ENCODE data around the gene WNT16.
"Not testable (repeated sequence)": the region's sequence is repeated elsewhere in the genome, so short reads cannot be mapped to it uniquely, and the experiment has no call there.

WNT16 gene, protein sequence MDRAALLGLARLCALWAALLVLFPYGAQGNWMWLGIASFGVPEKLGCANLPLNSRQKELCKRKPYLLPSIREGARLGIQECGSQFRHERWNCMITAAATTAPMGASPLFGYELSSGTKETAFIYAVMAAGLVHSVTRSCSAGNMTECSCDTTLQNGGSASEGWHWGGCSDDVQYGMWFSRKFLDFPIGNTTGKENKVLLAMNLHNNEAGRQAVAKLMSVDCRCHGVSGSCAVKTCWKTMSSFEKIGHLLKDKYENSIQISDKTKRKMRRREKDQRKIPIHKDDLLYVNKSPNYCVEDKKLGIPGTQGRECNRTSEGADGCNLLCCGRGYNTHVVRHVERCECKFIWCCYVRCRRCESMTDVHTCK

DNA sequence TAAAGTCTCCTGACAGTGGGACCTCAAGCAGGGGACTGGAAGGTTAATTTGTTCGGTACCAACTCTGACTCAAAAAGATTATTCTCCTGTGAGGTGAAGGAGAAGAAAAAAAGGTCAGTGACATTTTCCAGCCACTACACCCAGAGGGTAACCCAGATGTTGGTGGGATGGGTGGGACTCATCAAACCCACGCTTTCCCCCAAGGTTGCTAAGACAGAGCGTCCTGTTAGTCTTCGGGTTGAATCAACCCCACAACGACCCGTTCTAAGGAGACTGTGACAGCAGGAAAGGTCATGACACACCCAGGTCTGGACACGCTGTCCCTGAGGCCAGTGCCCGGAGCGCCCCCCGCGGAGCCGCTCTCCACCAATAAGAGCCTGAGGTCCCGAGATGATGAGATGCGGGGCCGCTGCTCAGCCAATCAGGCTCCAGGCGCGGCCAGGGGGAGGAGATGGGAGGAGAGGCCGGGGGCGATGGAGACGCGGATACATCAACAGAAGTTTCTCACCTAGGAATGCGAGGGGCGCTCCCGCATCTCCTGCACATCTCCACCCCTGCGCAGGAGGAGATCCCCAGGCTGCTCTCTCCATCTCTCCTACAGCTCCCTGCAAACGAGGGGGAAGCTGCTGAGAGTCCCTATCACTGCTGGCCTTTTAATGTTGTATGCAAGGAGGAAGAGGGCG lies at the start of gene WNT16:
Gene WNT16, plus strand, starts transcription at position 493 of the 683 bp plus-strand sequence. CDS start 293 bp downstream, outside the sequence.
- Histone ChIP-seq H3K9me3 (ENCODE audit: control insufficient read depth, insufficient read depth, low read length) (no peaks in the 10 kb centered on the region), H3K9ac (ENCODE audit: low read depth, low read length) (peak within 1 kb of the TSS; percentile 70; the same call in 1 of the 2 replicates), H3K4me1 (ENCODE audit: insufficient read depth, low read length) (peaks cover 7% of the 10 kb centered on the region; the same call in 1 of the 2 replicates), H3K36me3 (ENCODE audit: insufficient read depth, low read length) (no peaks in the 10 kb centered on the region)

DNA sequence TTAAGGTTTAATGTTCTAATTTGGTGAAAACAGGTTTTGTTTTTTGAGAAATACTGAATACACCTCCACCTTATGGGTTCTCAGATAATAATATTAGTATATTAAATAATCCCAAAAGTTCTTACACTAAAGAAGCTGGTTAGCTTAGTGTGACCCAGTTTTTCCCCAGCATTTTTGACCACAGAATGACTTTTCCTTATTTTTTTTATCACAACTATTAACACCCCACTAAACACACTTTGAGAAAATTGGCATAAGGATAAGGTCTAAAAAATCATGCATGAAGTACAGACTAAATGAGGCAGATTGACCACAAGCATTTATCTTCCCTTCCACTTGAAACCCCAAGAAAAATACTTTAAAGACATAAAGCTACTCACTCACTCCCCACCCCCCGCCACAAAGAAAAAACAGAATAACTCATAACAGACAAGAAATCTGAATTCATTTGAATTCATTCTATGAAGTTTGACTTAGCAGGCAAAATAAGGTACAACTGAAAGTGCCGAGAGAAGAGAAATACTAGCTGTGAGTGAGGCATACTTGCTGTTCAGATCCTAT lies 49.7 kb upstream of the WNT16 start:
- no peaks in the 10 kb centered on the region; the same call in none of the 2 replicates for H3K9me3 ChIP-seq (ENCODE audit: control insufficient read depth, insufficient read depth, low read length)
- H3K9ac ChIP-seq (ENCODE audit: low read depth, low read length) = peak overlapping the region; percentile 18; the same call in 1 of the 2 replicates
- H3K36me3 ChIP-seq (ENCODE audit: insufficient read depth, low read length) = no peaks in the 10 kb centered on the region
- H3K4me1 ChIP-seq (ENCODE audit: insufficient read depth, low read length) = peaks cover 21% of the 10 kb centered on the region; the same call in 1 of the 2 replicates

DNA sequence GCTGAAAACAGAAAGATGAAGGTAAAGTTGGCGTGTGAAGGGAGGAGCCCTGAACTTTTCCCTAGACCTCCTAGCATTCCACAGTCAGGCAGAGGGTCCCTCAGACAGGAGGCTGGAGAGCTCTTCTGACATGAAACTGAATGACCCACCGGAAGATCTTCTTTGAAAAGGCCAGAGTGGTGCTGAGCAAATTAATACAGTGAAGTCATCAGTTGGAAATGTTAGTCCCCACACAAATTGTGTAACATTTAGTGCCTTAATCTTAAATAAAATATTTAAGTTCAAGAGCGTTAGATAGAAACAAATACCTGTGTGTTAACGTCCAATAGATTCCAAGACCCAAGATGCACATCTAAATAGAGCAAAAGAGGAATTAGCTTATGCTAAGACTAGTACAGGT lies 49.0 kb upstream of the WNT16 start:
- Histone ChIP-seq H3K36me3 (ENCODE audit: insufficient read depth, low read length) (no peaks in the 10 kb centered on the region), H3K4me1 (ENCODE audit: insufficient read depth, low read length) (peaks cover 21% of the 10 kb centered on the region; the same call in 1 of the 2 replicates), H3K9ac (ENCODE audit: low read depth, low read length) (no peak overlapping the region), H3K9me3 (ENCODE audit: control insufficient read depth, insufficient read depth, low read length) (peaks cover 4% of the 10 kb centered on the region)

DNA sequence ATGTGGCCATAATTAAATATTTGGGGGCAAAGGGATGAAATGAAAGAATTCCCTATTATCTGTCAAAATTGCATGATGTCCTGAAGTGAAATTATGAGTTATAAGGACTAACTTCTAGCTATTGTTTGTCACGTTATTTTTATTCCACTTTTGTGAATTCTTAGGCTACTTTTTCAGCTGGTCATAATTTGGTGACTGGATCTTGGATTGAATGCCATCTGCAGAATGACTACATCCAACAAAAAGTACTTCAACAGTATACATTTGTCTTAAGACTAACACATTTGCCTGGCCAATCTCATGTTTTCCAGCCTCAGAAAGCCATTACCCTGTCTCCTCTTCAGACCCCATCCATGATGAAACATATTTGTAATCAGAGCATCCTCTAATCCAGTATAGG lies 48.1 kb upstream of the WNT16 start:
- Histone ChIP-seq H3K9me3 (ENCODE audit: control insufficient read depth, insufficient read depth, low read length) (peaks cover 9% of the 10 kb centered on the region), H3K9ac (ENCODE audit: low read depth, low read length) (no peak overlapping the region), H3K36me3 (ENCODE audit: insufficient read depth, low read length) (no peaks in the 10 kb centered on the region), H3K4me1 (ENCODE audit: insufficient read depth, low read length) (peaks cover 21% of the 10 kb centered on the region; the same call in 1 of the 2 replicates)

DNA sequence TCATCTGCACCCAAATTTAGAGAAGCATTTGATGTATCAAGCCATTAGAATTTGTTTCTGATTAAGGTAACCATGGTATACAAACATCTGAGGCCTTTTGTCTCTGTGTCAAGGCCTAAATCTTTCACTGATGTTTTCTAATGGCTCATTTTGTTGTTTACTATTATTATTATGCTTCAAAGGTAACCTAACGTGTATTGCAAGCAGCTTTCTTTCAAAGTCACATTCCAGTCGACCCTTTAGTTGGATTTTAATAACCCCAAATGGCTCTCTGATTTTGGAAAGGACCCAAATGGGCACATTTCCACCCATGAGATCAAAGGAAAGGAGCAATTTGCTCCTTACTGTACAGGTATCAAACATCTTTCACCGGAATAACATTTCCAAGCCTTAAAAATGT lies 46.7 kb upstream of the WNT16 start:
- no peaks in the 10 kb centered on the region for H3K36me3 ChIP-seq (ENCODE audit: insufficient read depth, low read length)
- no peak overlapping the region for H3K9ac ChIP-seq (ENCODE audit: low read depth, low read length)
- peaks cover 12% of the 10 kb centered on the region for H3K9me3 ChIP-seq (ENCODE audit: control insufficient read depth, insufficient read depth, low read length)
- peaks cover 21% of the 10 kb centered on the region; the same call in 1 of the 2 replicates for H3K4me1 ChIP-seq (ENCODE audit: insufficient read depth, low read length)

DNA sequence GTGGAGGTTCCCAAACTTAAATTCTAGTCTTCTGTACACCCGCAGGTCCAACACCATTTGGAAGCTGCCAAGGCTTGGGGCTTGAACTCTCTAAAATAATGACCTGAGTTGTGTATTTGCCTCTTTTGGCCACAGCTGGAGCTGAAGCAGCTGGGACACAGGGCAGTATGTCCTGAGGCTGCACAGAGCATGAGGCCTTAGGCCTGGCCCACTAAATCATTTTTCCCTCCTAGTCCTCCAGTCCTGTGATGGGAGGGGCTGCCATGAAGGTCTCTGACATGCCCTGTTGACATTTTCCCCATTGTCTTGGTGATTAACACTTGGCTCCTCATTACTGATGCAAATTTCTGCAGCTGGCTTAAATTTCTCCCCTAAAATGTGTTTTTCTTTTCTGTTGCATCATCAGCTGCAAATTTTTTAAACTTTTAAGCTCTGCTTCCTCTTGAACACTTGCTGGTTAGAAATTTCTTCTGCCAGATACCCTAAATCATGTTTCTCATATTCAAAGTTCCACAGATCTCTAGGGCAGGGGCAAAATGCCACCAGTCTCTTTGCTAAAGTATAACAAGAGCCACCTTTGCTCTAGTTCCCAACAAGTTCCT lies 43.6 kb upstream of the WNT16 start:
- no peak overlapping the region for H3K9ac ChIP-seq (ENCODE audit: low read depth, low read length)
- no peaks in the 10 kb centered on the region for H3K4me1 ChIP-seq (ENCODE audit: insufficient read depth, low read length)
- H3K9me3 ChIP-seq (ENCODE audit: control insufficient read depth, insufficient read depth, low read length) = peaks cover 15% of the 10 kb centered on the region
- no peaks in the 10 kb centered on the region for H3K36me3 ChIP-seq (ENCODE audit: insufficient read depth, low read length)

DNA sequence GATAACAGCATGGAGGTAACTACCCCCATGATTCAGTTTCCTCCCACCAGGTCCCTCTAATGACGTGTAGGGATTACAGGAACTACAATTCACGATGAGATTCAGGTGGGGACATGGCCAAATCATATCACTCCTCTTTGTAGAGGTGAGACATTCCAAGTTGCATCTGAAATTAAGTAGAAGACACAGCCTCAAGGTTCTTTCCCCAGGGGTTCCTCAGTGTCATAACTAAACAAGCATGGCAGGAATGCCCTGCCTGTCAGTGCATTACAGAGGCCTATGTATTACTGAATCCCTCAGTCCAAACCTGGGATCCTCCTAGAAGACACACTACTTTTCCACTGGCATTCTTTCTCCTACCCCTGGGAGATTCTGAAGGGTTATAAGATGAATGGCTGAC lies 42.6 kb upstream of the WNT16 start:
- peaks cover 15% of the 10 kb centered on the region for H3K9me3 ChIP-seq (ENCODE audit: control insufficient read depth, insufficient read depth, low read length)

DNA sequence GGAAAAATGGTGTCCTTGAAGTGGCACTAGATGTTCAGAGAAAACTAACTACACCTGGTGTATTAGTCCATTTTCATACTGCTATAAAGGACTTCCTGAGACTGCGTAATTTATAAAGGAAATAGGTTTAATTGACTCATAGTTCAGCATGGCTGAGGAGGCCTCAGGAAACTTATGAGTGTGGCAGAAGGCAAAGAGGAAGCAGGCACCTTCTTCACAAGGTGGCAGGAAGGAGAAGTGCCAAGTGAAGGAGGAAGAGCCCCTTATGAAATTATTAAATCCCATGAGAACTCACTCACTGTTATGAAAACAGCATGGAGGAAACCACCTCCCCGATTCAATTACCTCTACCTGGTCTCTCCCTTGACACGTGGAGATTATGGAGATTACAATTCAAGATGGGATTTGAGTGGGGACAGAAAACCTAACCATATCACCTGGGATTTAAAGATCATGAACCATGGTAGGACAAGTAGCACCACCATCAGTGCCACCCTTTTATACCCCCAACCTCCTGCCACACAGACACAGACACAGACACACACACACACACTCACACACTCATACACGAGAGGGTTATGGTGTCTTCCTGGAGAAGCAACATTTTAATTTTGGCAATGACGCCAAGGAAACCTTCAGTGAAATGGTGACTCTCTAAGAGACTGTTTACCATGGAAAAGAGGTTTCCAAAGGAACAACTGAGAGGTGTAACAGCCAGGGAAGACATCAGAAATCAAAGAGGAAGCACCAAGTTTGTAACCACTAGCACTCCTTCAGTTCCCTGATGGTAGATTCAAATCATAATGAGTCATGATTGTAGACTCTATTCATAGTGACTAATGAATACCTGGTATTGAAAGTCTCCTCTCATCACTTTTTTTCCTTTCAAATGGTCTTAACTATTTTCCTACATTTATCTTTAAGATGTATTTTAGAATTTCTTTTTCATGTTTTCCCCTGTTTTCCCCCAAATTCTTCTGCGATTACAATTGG lies 41.8 kb upstream of the WNT16 start:
- H3K9me3 ChIP-seq (ENCODE audit: control insufficient read depth, insufficient read depth, low read length) = peaks cover 15% of the 10 kb centered on the region
- H3K4me1 ChIP-seq (ENCODE audit: insufficient read depth, low read length) = no peaks in the 10 kb centered on the region
- no peaks in the 10 kb centered on the region for H3K36me3 ChIP-seq (ENCODE audit: insufficient read depth, low read length)
- no peak overlapping the region for H3K9ac ChIP-seq (ENCODE audit: low read depth, low read length)

More for the DNA sequence above, 42.6 kb upstream of the WNT16 start:
- Histone ChIP-seq H3K36me3 (ENCODE audit: insufficient read depth, low read length) (no peaks in the 10 kb centered on the region), H3K9ac (ENCODE audit: low read depth, low read length) (no peak overlapping the region), H3K4me1 (ENCODE audit: insufficient read depth, low read length) (no peaks in the 10 kb centered on the region)

DNA sequence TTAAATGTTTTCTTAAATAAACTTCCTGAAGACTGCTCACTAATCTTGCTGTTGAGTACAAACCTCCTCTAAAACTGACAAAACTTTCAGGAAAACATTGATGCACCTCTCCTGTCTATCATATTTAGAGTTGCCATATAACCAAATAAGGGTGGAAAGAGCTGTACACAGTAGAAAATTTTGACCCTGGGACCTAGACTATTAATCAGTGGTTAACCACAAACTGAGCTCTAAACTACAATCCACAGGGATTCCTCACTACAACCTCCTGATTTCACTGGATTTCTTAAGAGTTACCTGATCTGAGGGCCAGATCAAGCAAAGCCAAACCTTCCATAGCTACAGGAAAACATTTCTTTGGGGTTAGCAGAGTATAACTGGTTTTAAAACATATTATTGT lies 39.9 kb upstream of the WNT16 start:
- peaks cover 15% of the 10 kb centered on the region; the same call in 1 of the 2 replicates for H3K9me3 ChIP-seq (ENCODE audit: control insufficient read depth, insufficient read depth, low read length)
- no peaks in the 10 kb centered on the region for H3K36me3 ChIP-seq (ENCODE audit: insufficient read depth, low read length)

DNA sequence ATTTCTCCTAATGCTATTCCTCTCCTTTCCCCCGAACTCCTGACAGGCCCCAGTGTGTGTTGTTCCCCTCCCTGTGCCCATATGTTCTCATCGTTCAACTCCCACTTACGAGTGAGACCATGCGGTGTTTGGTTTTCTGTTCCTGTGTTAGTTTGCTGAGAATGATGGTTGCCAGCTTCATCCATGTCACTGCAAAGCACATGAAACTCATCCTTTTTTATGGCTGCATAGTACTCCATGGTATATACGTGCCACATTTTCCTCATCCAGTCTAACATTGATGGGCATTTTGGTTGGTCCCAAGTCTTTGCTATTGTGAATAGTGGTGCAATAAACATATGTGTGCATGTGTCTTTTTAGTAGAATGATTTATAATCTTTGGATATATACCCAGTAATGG lies 38.9 kb upstream of the WNT16 start:
- not testable (repeated sequence) for H3K9ac ChIP-seq (ENCODE audit: low read depth, low read length); H3K4me1 ChIP-seq (ENCODE audit: insufficient read depth, low read length); H3K9me3 ChIP-seq (ENCODE audit: control insufficient read depth, insufficient read depth, low read length); H3K36me3 ChIP-seq (ENCODE audit: insufficient read depth, low read length)

More for the DNA sequence above, 39.9 kb upstream of the WNT16 start:
- Histone ChIP-seq H3K9ac (ENCODE audit: low read depth, low read length) (no peak overlapping the region), H3K4me1 (ENCODE audit: insufficient read depth, low read length) (no peaks in the 10 kb centered on the region)

DNA sequence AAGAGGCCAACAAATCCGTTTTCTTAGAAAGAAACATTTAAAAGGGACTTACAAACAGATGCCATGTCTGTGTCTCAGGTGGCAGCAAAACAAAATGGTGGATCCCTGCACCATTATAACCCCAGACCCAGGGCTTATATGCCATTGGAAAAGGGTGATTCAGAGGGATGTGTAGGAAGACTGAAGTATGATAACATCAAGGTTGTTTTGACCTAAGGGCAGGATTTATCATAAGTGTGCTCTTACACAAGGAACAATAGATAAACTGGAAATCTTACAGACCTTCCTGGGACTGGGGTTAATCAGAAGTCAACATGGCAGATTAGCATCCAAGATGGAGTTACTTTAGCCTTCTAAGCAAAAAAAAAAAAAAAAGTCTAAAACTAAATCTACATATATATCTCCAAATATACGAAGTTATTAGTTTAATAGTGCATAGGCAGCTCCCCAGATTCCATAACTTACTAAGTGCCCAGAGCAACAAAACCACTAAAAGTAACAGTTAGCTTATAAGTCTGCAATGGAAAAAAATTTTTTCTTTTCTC lies 34.3 kb upstream of the WNT16 start:
- Histone ChIP-seq H3K9me3 (ENCODE audit: control insufficient read depth, insufficient read depth, low read length) (no peaks in the 10 kb centered on the region), H3K36me3 (ENCODE audit: insufficient read depth, low read length) (no peaks in the 10 kb centered on the region), H3K9ac (ENCODE audit: low read depth, low read length) (no peak overlapping the region), H3K4me1 (ENCODE audit: insufficient read depth, low read length) (no peaks in the 10 kb centered on the region)

DNA sequence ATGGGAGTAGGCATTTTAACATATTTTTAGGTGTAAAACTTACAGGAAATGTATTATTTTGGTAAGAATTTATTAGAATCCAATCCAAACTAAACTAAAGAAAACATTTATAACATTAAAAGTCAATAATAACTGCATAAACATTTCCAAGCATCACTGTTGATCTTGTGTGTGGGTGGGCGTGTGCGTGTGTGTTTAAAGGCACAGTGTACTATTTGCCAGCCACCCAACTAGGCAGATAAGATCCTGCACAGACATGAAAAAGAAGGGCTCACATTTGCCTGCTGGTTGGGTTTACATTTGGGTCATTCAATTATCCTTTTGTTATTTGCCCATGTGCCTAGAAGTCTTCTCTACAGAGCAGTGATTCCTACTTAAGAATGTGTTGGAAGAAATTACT lies 31.0 kb upstream of the WNT16 start:
- H3K36me3 ChIP-seq (ENCODE audit: insufficient read depth, low read length) = no peaks in the 10 kb centered on the region

DNA sequence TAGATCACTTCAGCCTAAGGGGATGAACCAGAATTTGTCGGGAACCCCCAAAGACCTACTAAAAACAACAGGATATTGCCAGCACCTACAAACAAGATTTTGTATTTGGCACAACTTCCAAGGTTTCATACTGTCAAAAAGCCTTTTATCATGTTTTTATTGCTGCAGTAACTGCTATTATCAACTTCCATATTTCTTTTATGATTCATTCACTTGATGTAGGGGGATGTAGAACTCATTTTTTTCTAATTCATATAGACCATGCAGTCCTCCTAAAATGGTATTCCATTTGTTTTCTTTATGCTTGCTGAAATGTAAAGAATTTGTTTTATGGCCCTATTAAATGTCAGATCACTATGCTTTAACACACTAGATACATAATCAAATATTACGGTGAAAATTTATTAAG lies 30.0 kb upstream of the WNT16 start:
- H3K4me1 ChIP-seq (ENCODE audit: insufficient read depth, low read length) = no peaks in the 10 kb centered on the region
- H3K9me3 ChIP-seq (ENCODE audit: control insufficient read depth, insufficient read depth, low read length) = no peaks in the 10 kb centered on the region
- no peaks in the 10 kb centered on the region for H3K36me3 ChIP-seq (ENCODE audit: insufficient read depth, low read length)
- H3K9ac ChIP-seq (ENCODE audit: low read depth, low read length) = no peak overlapping the region

More for the DNA sequence above, 31.0 kb upstream of the WNT16 start:
- no peak overlapping the region for H3K9ac ChIP-seq (ENCODE audit: low read depth, low read length)
- no peaks in the 10 kb centered on the region for H3K4me1 ChIP-seq (ENCODE audit: insufficient read depth, low read length)
- no peaks in the 10 kb centered on the region for H3K9me3 ChIP-seq (ENCODE audit: control insufficient read depth, insufficient read depth, low read length)

Measured in ES-I3 (cell line).